Measurements from ENCODE around the gene GPR87.

The GPR87 gene

GRCh38 chr3:151319628-151320027 lies 3.0 kb upstream of the GPR87 start:
- no peak for TF ChIP-seq CTCF (IDR thresholded peaks at IDR 0.05; ENCODE audit: insufficient read depth, low read depth, low read length, missing control alignments)
- DNase-seq (ENCODE audit: low read depth) = peak; percentile 50
- H3K4me3 ChIP-seq (ENCODE audit: low read length) = peak overlapping the region; percentile 10

- peak overlapping the region; percentile 36 for H3K4me3 ChIP-seq (ENCODE audit: low read length)
- TF ChIP-seq CTCF (IDR thresholded peaks at IDR 0.05; ENCODE audit: insufficient read depth, low read depth, low read length, missing control alignments) = no peak
- peak; percentile 94 for DNase-seq (ENCODE audit: low read depth)
Measured at GRCh38 chr3:151318991-151319390, 2.4 kb upstream of the GPR87 start.

- DNase-seq (ENCODE audit: low read depth) = no peak
- H3K4me3 ChIP-seq (ENCODE audit: low read length) = no peak overlapping the region
- TF ChIP-seq CTCF (IDR thresholded peaks at IDR 0.05; ENCODE audit: insufficient read depth, low read depth, low read length, missing control alignments) = no peak
Measured at GRCh38 chr3:151318313-151318712, 1.7 kb upstream of the GPR87 start.

GRCh38 chr3:151315846-151316245 lies 774 bp downstream of the GPR87 start:
- TF ChIP-seq CTCF (IDR thresholded peaks at IDR 0.05; ENCODE audit: insufficient read depth, low read depth, low read length, missing control alignments) = no peak
- DNase-seq (ENCODE audit: low read depth) = peak; percentile 95
- H3K4me3 ChIP-seq (ENCODE audit: low read length) = peak overlapping the region; percentile 95

- peak overlapping the region; percentile 95 for H3K4me3 ChIP-seq (ENCODE audit: low read length)
- no peak for TF ChIP-seq CTCF (IDR thresholded peaks at IDR 0.05; ENCODE audit: insufficient read depth, low read depth, low read length, missing control alignments)
- DNase-seq (ENCODE audit: low read depth) = peak; percentile 54
Measured at GRCh38 chr3:151315136-151315535, 1.5 kb downstream of the GPR87 start.

GRCh38 chr3:151314593-151314992 lies 2.0 kb downstream of the GPR87 start:
- DNase-seq (ENCODE audit: low read depth) = no peak
- peak overlapping the region; percentile 95 for H3K4me3 ChIP-seq (ENCODE audit: low read length)
- no peak for TF ChIP-seq CTCF (IDR thresholded peaks at IDR 0.05; ENCODE audit: insufficient read depth, low read depth, low read length, missing control alignments)

GRCh38 chr3:151314137-151314536 lies 2.5 kb downstream of the GPR87 start:
- peak; percentile 38 for DNase-seq (ENCODE audit: low read depth)
- no peak for TF ChIP-seq CTCF (IDR thresholded peaks at IDR 0.05; ENCODE audit: insufficient read depth, low read depth, low read length, missing control alignments)
- peak overlapping the region; percentile 95 for H3K4me3 ChIP-seq (ENCODE audit: low read length)
